ENCODE data around the gene ADAD2. TPM values are rescaled to one million over a fixed set of nuclear protein-coding genes. Genes with fewer than 3 reads are reported as not detected.

The ADAD2 gene
- not detected for total RNA-seq

GRCh38 chr16:84190731-84191388 is at the start of gene ADAD2:
Gene ADAD2 (plus strand): TSS chr16:84191157. CDS start chr16:84191231, 74 bp downstream.

DNA sequence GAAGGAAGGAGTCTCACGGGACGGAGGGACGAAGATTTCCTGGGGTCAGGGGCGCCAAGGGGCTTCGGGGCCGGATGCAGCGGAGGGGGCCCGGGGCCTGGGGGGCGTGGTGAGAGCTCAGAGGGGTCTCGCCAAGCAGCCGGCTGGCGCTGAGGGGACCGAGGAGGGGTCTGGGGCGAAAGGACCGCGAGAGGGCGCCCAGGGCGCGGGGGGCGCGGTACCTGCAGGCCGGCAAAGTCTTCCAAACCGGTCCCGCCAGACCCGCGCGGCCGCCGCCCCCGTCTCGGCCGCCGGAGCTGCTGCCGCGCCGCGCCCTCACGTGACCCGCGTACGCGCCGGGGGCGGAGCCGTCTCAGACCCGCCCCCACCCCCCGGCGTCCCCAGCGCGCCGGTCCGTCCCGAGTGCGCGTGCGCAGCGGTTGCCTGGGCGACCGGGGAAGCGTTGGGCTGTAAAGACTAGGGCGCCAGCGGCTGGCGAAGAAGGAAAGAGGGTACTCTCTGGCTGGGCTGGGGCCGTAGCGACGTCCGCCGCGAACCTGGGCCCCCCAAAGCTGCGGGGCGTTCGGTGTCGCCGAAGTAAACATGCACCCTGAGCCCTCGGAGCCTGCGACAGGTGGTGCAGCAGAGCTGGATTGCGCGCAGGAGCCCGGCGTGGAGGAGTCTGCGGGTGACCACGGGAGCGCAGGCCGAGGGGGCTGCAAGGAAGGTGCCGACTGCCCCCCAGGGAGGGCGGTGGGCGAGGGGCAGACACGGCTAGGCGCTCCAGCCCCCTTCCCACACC is 45.9 kb upstream of the ADAD2 start, which contains the start of the genes DNAAF1 and HSDL1:
DNAAF1 (plus strand) TSS at position 450 of the 781 bp plus-strand sequence; CDS start at position 583, 133 bp downstream.
HSDL1 (minus strand) TSS at position 319 of the 781 bp plus-strand sequence. CDS start 13,856 bp downstream, outside the sequence.

DNA sequence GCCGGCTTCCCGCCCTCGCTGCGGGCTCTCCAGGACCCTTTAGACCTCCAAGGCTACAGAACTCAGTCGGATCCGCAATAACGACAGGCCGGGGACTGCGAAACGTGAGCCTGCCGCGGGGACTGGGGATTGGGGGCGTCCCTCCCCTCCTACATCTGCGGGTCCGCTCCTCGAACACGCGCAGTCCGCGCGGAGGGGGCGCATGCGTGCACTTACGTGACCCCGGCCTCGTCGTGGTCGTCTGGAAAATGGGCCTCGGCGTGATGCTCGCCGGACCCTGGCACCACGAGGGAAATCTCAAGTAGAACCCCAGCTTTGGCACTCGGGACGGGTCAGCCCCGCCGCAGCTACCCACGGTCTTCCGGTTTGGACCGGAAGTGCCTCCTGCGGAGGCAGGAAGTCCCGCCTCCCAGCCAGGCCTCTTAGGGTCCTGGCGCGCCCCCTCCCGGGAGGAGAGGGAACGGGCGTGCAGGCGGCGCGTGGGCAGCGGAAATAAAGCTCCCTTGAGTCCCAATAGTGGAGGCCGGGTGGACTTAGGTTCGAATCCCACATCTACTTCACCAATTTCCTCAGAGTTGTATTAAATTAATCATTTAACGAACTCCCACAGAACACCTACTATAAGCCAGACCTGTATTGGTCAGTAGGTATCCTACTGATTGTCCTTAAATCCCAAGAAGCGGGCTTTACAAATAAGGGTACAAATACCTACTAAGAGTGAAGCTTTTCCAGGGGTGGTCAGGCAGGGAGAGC is 4.1 kb upstream of the ADAD2 start, which contains the start of gene TAF1C:
TAF1C (minus strand) TSS at position 373 of the 753 bp plus-strand sequence. CDS start 2,069 bp downstream, outside the sequence.

GRCh38 chr16:84239909-84240308 is 49.0 kb downstream of the ADAD2 start, which contains the start of gene KCNG4:
Gene KCNG4 (minus strand): TSS chr16:84240012. CDS start chr16:84237485, 2,527 bp downstream.

Other genes starting within 250 kb of the ADAD2 start
- not detected for gene OSGIN1, start 237.9 kb upstream of the ADAD2 start, total RNA-seq
- 0.63 TPM for gene NECAB2, start 222.9 kb upstream of the ADAD2 start, total RNA-seq
- not detected for gene SLC38A8, start 148.4 kb upstream of the ADAD2 start, total RNA-seq
- gene MBTPS1, start 74.2 kb upstream of the ADAD2 start, total RNA-seq: 138 TPM
- gene HSDL1, start 46.0 kb upstream of the ADAD2 start, total RNA-seq: 146 TPM
- gene DNAAF1, start 45.8 kb upstream of the ADAD2 start, total RNA-seq: 0.94 TPM
- gene TAF1C, start 4.1 kb upstream of the ADAD2 start, total RNA-seq: 36.3 TPM
- not detected for gene KCNG4, start 48.9 kb downstream of the ADAD2 start, total RNA-seq
- 0.31 TPM for gene WFDC1, start 103.7 kb downstream of the ADAD2 start, total RNA-seq
- 15.0 TPM for gene ATP2C2, start 177.4 kb downstream of the ADAD2 start, total RNA-seq

All from parietal lobe (tissue), 1 donor.